ENCODE data around the gene OR8B8. TPM values are rescaled to one million over a fixed set of nuclear protein-coding genes. Genes with fewer than 3 reads are reported as not detected.

OR8B8 gene, protein sequence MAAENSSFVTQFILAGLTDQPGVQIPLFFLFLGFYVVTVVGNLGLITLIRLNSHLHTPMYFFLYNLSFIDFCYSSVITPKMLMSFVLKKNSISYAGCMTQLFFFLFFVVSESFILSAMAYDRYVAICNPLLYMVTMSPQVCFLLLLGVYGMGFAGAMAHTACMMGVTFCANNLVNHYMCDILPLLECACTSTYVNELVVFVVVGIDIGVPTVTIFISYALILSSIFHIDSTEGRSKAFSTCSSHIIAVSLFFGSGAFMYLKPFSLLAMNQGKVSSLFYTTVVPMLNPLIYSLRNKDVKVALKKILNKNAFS
- total RNA-seq (2013; cell fraction: nucleolus; rRNA removed): not detected in 2 replicates
- not detected in 2 replicates for total RNA-seq (2014; rRNA removed)
- total RNA-seq (2014; rRNA removed; fragmentation: Illumina TruSeq; extraction: Trizol): not detected in 2 replicates
- total RNA-seq (2021): not detected in 2 replicates
- not detected for polyA plus RNA-seq (2011; ENCODE audit: low read depth)
- polyA plus RNA-seq (2011; rRNA removed): not detected in 2 replicates
- not detected in 2 replicates for polyA plus RNA-seq (2011; cell fraction: cytosol; rRNA removed)
- polyA plus RNA-seq (2011; cell fraction: nucleus; rRNA removed): not detected in 2 replicates
- polyA plus RNA-seq (2012): not detected in 2 replicates
- polyA plus RNA-seq (2014; fragmentation: Illumina TruSeq; extraction: Trizol): not detected in 2 replicates
- polyA plus RNA-seq (2014; fragmentation: Nextera tagmentation; extraction: Ambion mirVana): not detected
- not detected in 2 replicates for polyA plus RNA-seq (2014; rRNA removed)
- not detected for polyA plus RNA-seq (2016; fragmentation: Nextera tagmentation; extraction: Ambion mirVana)
- not detected in 2 replicates for polyA minus RNA-seq (2011; rRNA and poly(A)+ RNA removed)
- not detected in 2 replicates for polyA minus RNA-seq (2011; cell fraction: cytosol; rRNA and poly(A)+ RNA removed)
- not detected in 2 replicates for polyA minus RNA-seq (2011; cell fraction: nucleus; rRNA and poly(A)+ RNA removed)
- not detected for Bru-seq, nascent RNA
- not detected for BruChase-seq, experiment 1, labeled RNA remaining after a 6-hour chase
- not detected for BruChase-seq, experiment 2, labeled RNA remaining after a 2-hour chase
- long read RNA-seq, experiment 1: 0 reads
- long read RNA-seq, experiment 2: 0 reads

- H3K27me3 ChIP-seq (replicated peaks in 1 of 2; ENCODE audit: control insufficient read depth in 2 of 2, insufficient read depth in 2 of 2, low read length in 1 of 2): no peaks in the 10 kb centered on the region; a peak in 2 of 4 replicates
- no TSS peak for BruUV-seq (replicated peaks)
- H3K4me3 ChIP-seq: no peak within 1 kb of the TSS
- no peak within 1 kb of the TSS for H3K27ac ChIP-seq (ENCODE audit: control insufficient read depth, insufficient read depth)
- ChIA-PET POLR2A (no interaction called here), CTCF (no interaction called here), SMC1A (ENCODE audit: uncharacterized antibody, unreplicated experiment) (no interaction called here), RAD21 (ENCODE audit: unreplicated experiment) (no interaction called here)
- H3K9me3 ChIP-seq (replicated peaks; ENCODE audit: control insufficient read depth, insufficient read depth, low read length): no peaks in the 10 kb centered on the region
- WGBS (ENCODE audit: insufficient coverage, insufficient replicate concordance, low lambda C conversion rate, missing lambda C conversion rate): 76% methylated on average over 1 of the region's 1 CpG
- no peak within 1 kb of the TSS for H2AFZ ChIP-seq (ENCODE audit: control insufficient read depth, low read depth, low read length)
- no peak for FAIRE-seq
- H3K4me2 ChIP-seq (ENCODE audit: control insufficient read depth, insufficient read depth): no peak within 1 kb of the TSS
- no peak within 1 kb of the TSS for H3K9ac ChIP-seq (ENCODE audit: control insufficient read depth, insufficient read depth, low read length)
- in situ Hi-C loops (cut with MboI): no loop called here
- H3K36me3 ChIP-seq (ENCODE audit: control insufficient read depth in 2 of 2, insufficient read depth in 2 of 2, low read length in 1 of 2): no peaks in the 10 kb centered on the region
- H3K79me2 ChIP-seq (ENCODE audit: control insufficient read depth, insufficient read depth, low read length): no peaks in the 10 kb centered on the region
- ATAC-seq: no peak
- intact Hi-C loops (cut with micrococcal nuclease; ENCODE audit: unreplicated experiment): no loop called here
- H4K20me1 ChIP-seq (ENCODE audit: control insufficient read depth, insufficient read depth): no peaks in the 10 kb centered on the region
- TF ChIP-seq NRF1 (conservative IDR thresholded peaks at IDR 0.05; ENCODE audit: low read depth, low read length): no peak
- H3K4me1 ChIP-seq (ENCODE audit: control insufficient read depth, insufficient read depth, low read length): no peaks in the 10 kb centered on the region
- no peak for DNase-seq (ENCODE audit: low read depth, low spot score)
Measured at GRCh38 chr11:124445646-124446150, at the start of gene OR8B8. OR8B8 (minus strand) TSS chr11:124445696; CDS start chr11:124441085, 4,611 bp downstream.

DNA sequence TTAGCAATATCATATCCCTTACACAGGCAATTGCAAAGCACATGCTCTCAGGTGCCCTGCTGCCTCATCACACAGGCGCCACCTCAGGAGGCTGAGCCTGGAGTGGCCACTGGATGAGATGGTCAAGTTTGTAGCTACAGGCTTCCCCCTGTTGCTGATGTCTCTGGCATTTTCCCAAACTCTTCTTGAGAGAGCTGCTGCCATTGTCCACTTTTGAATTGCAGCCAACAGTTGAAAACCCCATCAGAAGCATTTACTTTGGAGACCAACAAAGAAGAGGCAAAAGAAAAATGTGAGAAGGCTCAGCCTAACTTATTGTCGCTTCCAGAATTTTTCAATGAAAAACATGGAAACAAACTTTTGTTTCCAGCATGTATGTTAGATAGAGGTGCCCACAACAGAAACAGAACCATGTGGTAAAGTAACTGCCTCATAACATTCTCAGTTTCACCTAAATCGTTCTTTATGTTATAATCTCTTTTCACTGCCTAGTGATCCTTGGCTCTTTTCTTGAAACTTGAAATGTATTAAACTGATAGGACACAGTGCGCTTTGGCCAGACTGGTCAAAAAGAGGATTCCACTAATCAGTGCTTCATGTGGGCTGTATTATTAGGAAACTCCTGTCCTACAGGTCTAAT is 47.6 kb upstream of the OR8B8 start:
- POLR2A ChIA-PET: no interaction called here
- SMC1A ChIA-PET (ENCODE audit: uncharacterized antibody, unreplicated experiment): no interaction called here
- intact Hi-C loops (cut with micrococcal nuclease; ENCODE audit: unreplicated experiment) (no loop called here), in situ Hi-C loops (cut with MboI) (no loop called here)
- Histone ChIP-seq H3K9ac (ENCODE audit: control insufficient read depth, insufficient read depth, low read length) (no peak overlapping the region), H3K4me3 (no peak overlapping the region), H3K36me3 (ENCODE audit: control insufficient read depth in 2 of 2, insufficient read depth in 2 of 2, low read length in 1 of 2) (no peaks in the 10 kb centered on the region), H3K79me2 (ENCODE audit: control insufficient read depth, insufficient read depth, low read length) (no peaks in the 10 kb centered on the region), H3K27ac (ENCODE audit: control insufficient read depth, insufficient read depth) (no peak overlapping the region), H3K9me3 (replicated peaks; ENCODE audit: control insufficient read depth, insufficient read depth, low read length) (no peaks in the 10 kb centered on the region), H4K20me1 (ENCODE audit: control insufficient read depth, insufficient read depth) (no peaks in the 10 kb centered on the region), H3K27me3 (replicated peaks in 1 of 2; ENCODE audit: control insufficient read depth in 2 of 2, insufficient read depth in 2 of 2, low read length in 1 of 2) (no peaks in the 10 kb centered on the region), H3K4me2 (ENCODE audit: control insufficient read depth, insufficient read depth) (no peak overlapping the region), H3K4me1 (ENCODE audit: control insufficient read depth, insufficient read depth, low read length) (no peaks in the 10 kb centered on the region), H2AFZ (ENCODE audit: control insufficient read depth, low read depth, low read length) (no peak overlapping the region)
- BruUV-seq (replicated peaks): no TSS peak
- RAD21 ChIA-PET (ENCODE audit: unreplicated experiment): no interaction called here
- DNase-seq (ENCODE audit: low read depth, low spot score): no peak
- FAIRE-seq: no peak
- WGBS (ENCODE audit: insufficient coverage, insufficient replicate concordance, low lambda C conversion rate, missing lambda C conversion rate): 78% methylated on average over 4 of the region's 4 CpGs
- CTCF ChIA-PET: interaction anchor here (0.7 kb wide), 1 partner anchor 25 kb away, joined by 3 read pairs; no protein-coding TSS in a partner anchor
- ATAC-seq: no peak
- no peak for TF ChIP-seq PAX8 (IDR thresholded peaks at IDR 0.05)
- no peak for TF ChIP-seq ZNF207 (IDR thresholded peaks at IDR 0.05; ENCODE audit: borderline replicate concordance)
- no peak for TF ChIP-seq CREM (IDR thresholded peaks at IDR 0.05; ENCODE audit: low read depth)
- TF ChIP-seq, protein P1, sequence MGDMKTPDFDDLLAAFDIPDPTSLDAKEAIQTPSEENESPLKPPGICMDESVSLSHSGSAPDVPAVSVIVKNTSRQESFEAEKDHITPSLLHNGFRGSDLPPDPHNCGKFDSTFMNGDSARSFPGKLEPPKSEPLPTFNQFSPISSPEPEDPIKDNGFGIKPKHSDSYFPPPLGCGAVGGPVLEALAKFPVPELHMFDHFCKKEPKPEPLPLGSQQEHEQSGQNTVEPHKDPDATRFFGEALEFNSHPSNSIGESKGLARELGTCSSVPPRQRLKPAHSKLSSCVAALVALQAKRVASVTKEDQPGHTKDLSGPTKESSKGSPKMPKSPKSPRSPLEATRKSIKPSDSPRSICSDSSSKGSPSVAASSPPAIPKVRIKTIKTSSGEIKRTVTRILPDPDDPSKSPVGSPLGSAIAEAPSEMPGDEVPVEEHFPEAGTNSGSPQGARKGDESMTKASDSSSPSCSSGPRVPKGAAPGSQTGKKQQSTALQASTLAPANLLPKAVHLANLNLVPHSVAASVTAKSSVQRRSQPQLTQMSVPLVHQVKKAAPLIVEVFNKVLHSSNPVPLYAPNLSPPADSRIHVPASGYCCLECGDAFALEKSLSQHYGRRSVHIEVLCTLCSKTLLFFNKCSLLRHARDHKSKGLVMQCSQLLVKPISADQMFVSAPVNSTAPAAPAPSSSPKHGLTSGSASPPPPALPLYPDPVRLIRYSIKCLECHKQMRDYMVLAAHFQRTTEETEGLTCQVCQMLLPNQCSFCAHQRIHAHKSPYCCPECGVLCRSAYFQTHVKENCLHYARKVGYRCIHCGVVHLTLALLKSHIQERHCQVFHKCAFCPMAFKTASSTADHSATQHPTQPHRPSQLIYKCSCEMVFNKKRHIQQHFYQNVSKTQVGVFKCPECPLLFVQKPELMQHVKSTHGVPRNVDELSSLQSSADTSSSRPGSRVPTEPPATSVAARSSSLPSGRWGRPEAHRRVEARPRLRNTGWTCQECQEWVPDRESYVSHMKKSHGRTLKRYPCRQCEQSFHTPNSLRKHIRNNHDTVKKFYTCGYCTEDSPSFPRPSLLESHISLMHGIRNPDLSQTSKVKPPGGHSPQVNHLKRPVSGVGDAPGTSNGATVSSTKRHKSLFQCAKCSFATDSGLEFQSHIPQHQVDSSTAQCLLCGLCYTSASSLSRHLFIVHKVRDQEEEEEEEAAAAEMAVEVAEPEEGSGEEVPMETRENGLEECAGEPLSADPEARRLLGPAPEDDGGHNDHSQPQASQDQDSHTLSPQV (IDR thresholded peaks at IDR 0.05): no peak
- TF ChIP-seq DPF2 (IDR thresholded peaks at IDR 0.05): no peak
- no peak for TF ChIP-seq ZSCAN29 (IDR thresholded peaks at IDR 0.05)
- TF ChIP-seq CEBPB (IDR thresholded peaks at IDR 0.05; ENCODE audit: borderline replicate concordance in 1 of 2, low read depth in 2 of 2, low read length in 2 of 2): no peak
- no peak for TF ChIP-seq SUZ12 (IDR thresholded peaks at IDR 0.05; ENCODE audit: unreplicated experiment)
